ENCODE measurements around the gene FOXG1.

DNA sequence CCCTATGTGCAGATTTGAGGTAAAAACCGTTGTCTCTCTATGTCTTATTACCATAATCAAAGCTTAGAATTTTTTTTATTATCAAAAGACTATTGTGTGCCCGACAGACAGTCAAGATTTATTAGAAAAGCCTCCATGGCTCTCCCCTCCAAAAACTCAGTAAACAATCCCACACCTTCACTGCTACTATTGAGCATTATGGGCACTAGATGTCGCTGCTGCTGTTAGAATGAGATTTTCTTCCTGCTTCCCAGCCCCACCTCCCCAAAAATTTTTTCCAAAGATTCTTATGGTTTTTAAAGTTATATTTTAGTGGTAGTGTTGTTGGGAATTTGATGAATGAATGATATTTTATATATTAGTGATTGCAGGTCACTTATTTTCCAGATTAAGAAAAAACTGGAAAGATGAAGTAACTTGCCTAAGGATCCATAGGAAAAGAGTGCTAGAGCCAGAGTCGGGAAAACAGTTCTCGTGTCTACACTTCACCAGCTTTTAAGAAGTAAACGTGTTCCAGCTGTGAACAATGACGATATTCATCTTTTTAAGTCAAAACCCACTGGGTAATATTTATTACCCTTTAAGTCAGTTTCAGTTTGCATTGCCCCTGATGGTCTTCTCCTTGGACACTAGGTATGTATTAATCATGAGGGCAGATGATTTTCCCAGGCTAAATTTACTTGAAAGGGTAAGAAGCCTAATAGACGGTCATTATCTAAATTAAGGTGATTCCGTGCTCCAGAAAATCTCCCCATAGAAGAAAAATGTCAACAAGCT lies 12.2 kb upstream of the FOXG1 start:
- TF ChIP-seq, protein P1, sequence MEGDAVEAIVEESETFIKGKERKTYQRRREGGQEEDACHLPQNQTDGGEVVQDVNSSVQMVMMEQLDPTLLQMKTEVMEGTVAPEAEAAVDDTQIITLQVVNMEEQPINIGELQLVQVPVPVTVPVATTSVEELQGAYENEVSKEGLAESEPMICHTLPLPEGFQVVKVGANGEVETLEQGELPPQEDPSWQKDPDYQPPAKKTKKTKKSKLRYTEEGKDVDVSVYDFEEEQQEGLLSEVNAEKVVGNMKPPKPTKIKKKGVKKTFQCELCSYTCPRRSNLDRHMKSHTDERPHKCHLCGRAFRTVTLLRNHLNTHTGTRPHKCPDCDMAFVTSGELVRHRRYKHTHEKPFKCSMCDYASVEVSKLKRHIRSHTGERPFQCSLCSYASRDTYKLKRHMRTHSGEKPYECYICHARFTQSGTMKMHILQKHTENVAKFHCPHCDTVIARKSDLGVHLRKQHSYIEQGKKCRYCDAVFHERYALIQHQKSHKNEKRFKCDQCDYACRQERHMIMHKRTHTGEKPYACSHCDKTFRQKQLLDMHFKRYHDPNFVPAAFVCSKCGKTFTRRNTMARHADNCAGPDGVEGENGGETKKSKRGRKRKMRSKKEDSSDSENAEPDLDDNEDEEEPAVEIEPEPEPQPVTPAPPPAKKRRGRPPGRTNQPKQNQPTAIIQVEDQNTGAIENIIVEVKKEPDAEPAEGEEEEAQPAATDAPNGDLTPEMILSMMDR (IDR thresholded peaks at IDR 0.05; ENCODE audit: extremely low read depth in 1 of 2, insufficient read depth in 1 of 2, low read depth in 1 of 2, low read length in 2 of 2), result peak; percentile 60 to 63
- TF ChIP-seq POLR2A (IDR thresholded peaks at IDR 0.05; ENCODE audit: low read depth, low read length), result no peak

Measured in endothelial cell of umbilical vein (primary cell).